Hematopoietic multipotent progenitor cell treated with erythropoietin and hydrocortisone succinate and interleukin-3 and kit ligand, for 15 days (in vitro differentiated cells): ENCODE results near the gene NUP42.

ENCODE experiments used
- DNase-seq: peaks from one replicate; pipeline ENCODE4 v3.0.0-alpha.2; 2015; ENCODE audit warnings: low spot score

The NUP42 gene

GRCh38 chr7:23235813-23236221 is 54.0 kb downstream of the NUP42 start:
- DNase-seq, result no peak

GRCh38 chr7:23237000-23237399 is 55.2 kb downstream of the NUP42 start:
- DNase-seq, result no peak

- DNase-seq, result no peak
Measured at GRCh38 chr7:23238983-23239652, 57.3 kb downstream of the NUP42 start.

- no peak for DNase-seq
Measured at GRCh38 chr7:23239698-23240097, 57.9 kb downstream of the NUP42 start.

- DNase-seq, result no peak
Measured at GRCh38 chr7:23242321-23242720, 60.5 kb downstream of the NUP42 start.

- DNase-seq, result no peak
Measured at GRCh38 chr7:23242935-23243334, 61.1 kb downstream of the NUP42 start.

- no peak for DNase-seq
Measured at GRCh38 chr7:23246555-23246954, 64.7 kb downstream of the NUP42 start, which contains the start of gene GPNMB. TSS of gene GPNMB (plus strand) at chr7:23246775. CDS start at chr7:23246858, 83 bp downstream.

GRCh38 chr7:23247046-23247602 is 65.3 kb downstream of the NUP42 start:
- no peak for DNase-seq

GRCh38 chr7:23247603-23248335 is 65.9 kb downstream of the NUP42 start:
- no peak for DNase-seq

- DNase-seq, result no peak
Measured at GRCh38 chr7:23249486-23249885, 67.6 kb downstream of the NUP42 start.
